Trophoblast cell (in vitro differentiated cells and primary cell): Measurements from ENCODE around the gene ZNF600.
"Not testable (repeated sequence)": the region's sequence is repeated elsewhere in the genome, so short reads cannot be mapped to it uniquely, and the experiment has no call there.

Experiments
- DNase-seq, 2 donors: peaks; one replicate each; pipeline ENCODE4 v3.0.0-alpha.2; 2016
- H2AFZ ChIP-seq: 2 replicates; pipeline ENCODE4 v1.6.1; 2013; ENCODE audit warnings: low read length, moderate library complexity, mild to moderate bottlenecking; ENCODE audit not compliant: insufficient read depth, poor library complexity
- H2AK5ac ChIP-seq: 2 replicates; pipeline ENCODE4 v1.6.1; 2013; ENCODE audit warnings: mild to moderate bottlenecking, low read length
- H2BK120ac ChIP-seq: 2 replicates; pipeline ENCODE4 v1.6.1; 2013; ENCODE audit warnings: low read length, mild to moderate bottlenecking, moderate library complexity; ENCODE audit not compliant: insufficient read depth, poor library complexity
- H2BK12ac ChIP-seq: 2 replicates; pipeline ENCODE4 v1.6.1; 2013; ENCODE audit warnings: mild to moderate bottlenecking, low read length, moderate library complexity
- H2BK5ac ChIP-seq: 2 replicates; pipeline ENCODE4 v1.6.1; 2013; ENCODE audit warnings: low read length, low read depth, moderate library complexity, mild to moderate bottlenecking; ENCODE audit not compliant: poor library complexity
- H3K14ac ChIP-seq: 2 replicates; pipeline ENCODE4 v1.6.1; 2013; ENCODE audit warnings: mild to moderate bottlenecking, low read length
- H3K18ac ChIP-seq: 2 replicates; pipeline ENCODE4 v1.6.1; 2013; ENCODE audit warnings: mild to moderate bottlenecking, low read length
- H3K23ac ChIP-seq: 2 replicates; pipeline ENCODE4 v1.6.1; 2013; ENCODE audit warnings: low read length
- H3K27ac ChIP-seq: 2 replicates; pipeline ENCODE4 v1.5.1; 2013; ENCODE audit warnings: low read depth, mild to moderate bottlenecking, inconsistent platforms, low read length, moderate library complexity
- H3K27me3 ChIP-seq: 2 replicates; pipeline ENCODE4 v1.6.1; 2013; ENCODE audit warnings: inconsistent platforms, mild to moderate bottlenecking, low read length, moderate library complexity; ENCODE audit not compliant: insufficient read depth
- H3K36me3 ChIP-seq, 2 experiments: 1 replicate in 1 of 2; 2 replicates in 1 of 2; pipeline ENCODE4 v1.6.1; 2013; ENCODE audit warnings: low read length in 2 of 2, mild to moderate bottlenecking in 2 of 2, moderate library complexity in 1 of 2; ENCODE audit not compliant: insufficient read depth in 2 of 2, control insufficient read depth in 1 of 2
- H3K4ac ChIP-seq: 2 replicates; pipeline ENCODE4 v1.6.1; 2013; ENCODE audit warnings: low read depth, mild to moderate bottlenecking, low read length, moderate library complexity
- H3K4me1 ChIP-seq, 2 experiments: 1 replicate in 1 of 2; 2 replicates in 1 of 2; pipeline ENCODE4 v1.6.1; 2013; ENCODE audit warnings: low read length in 2 of 2, mild to moderate bottlenecking in 2 of 2, moderate library complexity in 1 of 2; ENCODE audit not compliant: insufficient read depth in 2 of 2, control insufficient read depth in 1 of 2
- H3K4me2 ChIP-seq: 2 replicates; pipeline ENCODE4 v1.6.1; 2013; ENCODE audit warnings: inconsistent platforms, mild to moderate bottlenecking, low read length, moderate library complexity
- H3K4me3 ChIP-seq: 2 replicates; pipeline ENCODE4 v1.5.1; 2013; ENCODE audit warnings: mild to moderate bottlenecking, low read depth, low read length, inconsistent platforms
- H3K79me1 ChIP-seq: one replicate; pipeline ENCODE4 v1.6.1; 2013; ENCODE audit warnings: low read length
- H3K79me2 ChIP-seq: 2 replicates; pipeline ENCODE4 v1.6.1; 2013; ENCODE audit warnings: low read length, mild to moderate bottlenecking; ENCODE audit not compliant: control insufficient read depth, insufficient read depth, poor library complexity
- H3K9ac ChIP-seq: 2 replicates; pipeline ENCODE4 v1.6.1; 2013; ENCODE audit warnings: mild to moderate bottlenecking, low read length
- H3K9me3 ChIP-seq: 2 replicates; pipeline ENCODE4 v1.6.1; 2013; ENCODE audit warnings: low read depth, mild to moderate bottlenecking, control low read depth, inconsistent platforms, low read length; ENCODE audit not compliant: insufficient read depth
- H4K12ac ChIP-seq: 2 replicates; pipeline ENCODE4 v1.6.1; 2013; ENCODE audit warnings: low read depth, mild to moderate bottlenecking, low read length, moderate library complexity
- H4K8ac ChIP-seq: 2 replicates; pipeline ENCODE4 v1.6.1; 2013; ENCODE audit warnings: low read depth, mild to moderate bottlenecking, low read length, moderate library complexity
- H4K91ac ChIP-seq: one replicate; pipeline ENCODE4 v1.6.1; 2013; ENCODE audit warnings: low read depth, mild to moderate bottlenecking, low read length, moderate library complexity
- WGBS: extraction: QIAGEN DNeasy Blood & Tissue Kit; methylation state at CpG from one replicate; pipeline ENCODE4 v1.1.7; 2013; ENCODE audit warnings: missing lambda C conversion rate; ENCODE audit not compliant: insufficient read length, insufficient coverage; ENCODE audit errors: extremely low coverage; 5-methylcytosine and 5-hydroxymethylcytosine counted together

ZNF600 gene

GRCh38 chr19:52720541-52720940, 66.0 kb downstream of the ZNF600 start:
- Histone ChIP-seq H3K9me3 (peaks cover 16% of the 10 kb centered on the region), H3K4me1 (peaks cover 21 to 35% of the 10 kb centered on the region in 2 experiments), H3K36me3 (peaks cover 36 to 40% of the 10 kb centered on the region in 2 experiments), H3K79me1 (peaks cover 24% of the 10 kb centered on the region)
- H2BK12ac ChIP-seq, H2AK5ac ChIP-seq, H3K4me3 ChIP-seq, H2BK120ac ChIP-seq, H4K91ac ChIP-seq, H3K27me3 ChIP-seq, DNase-seq, H3K9ac ChIP-seq, H3K4ac ChIP-seq, H2BK5ac ChIP-seq, H3K23ac ChIP-seq, H2AFZ ChIP-seq, H3K79me2 ChIP-seq, H3K27ac ChIP-seq, H3K18ac ChIP-seq, H3K4me2 ChIP-seq, H4K12ac ChIP-seq, H3K14ac ChIP-seq, H4K8ac ChIP-seq: not testable (repeated sequence)
- WGBS = no CpG with 5 or more reads among the region's 21 CpGs

- Histone ChIP-seq H3K4me3 (no peak overlapping the region), H3K9ac (no peak overlapping the region), H3K14ac (peak overlapping the region; percentile 60), H3K4me1 (peaks cover 13 to 18% of the 10 kb centered on the region in 2 experiments), H3K79me1 (peaks cover 9% of the 10 kb centered on the region), H2BK120ac (peak overlapping the region; percentile 10), H3K9me3 (peaks cover 14% of the 10 kb centered on the region), H4K91ac (peak overlapping the region; percentile 84), H4K12ac (no peak overlapping the region), H4K8ac (no peak overlapping the region), H3K27ac (peak overlapping the region; percentile 60), H3K36me3 (peaks cover 54 to 59% of the 10 kb centered on the region in 2 experiments), H2BK5ac (peak overlapping the region; percentile 92), H2BK12ac (peak overlapping the region; percentile 52), H2AK5ac (no peak overlapping the region), H3K4ac (no peak overlapping the region), H3K27me3 (no peaks in the 10 kb centered on the region), H3K18ac (no peak overlapping the region), H3K23ac (no peak overlapping the region), H3K79me2 (peaks cover 3% of the 10 kb centered on the region), H2AFZ (no peak overlapping the region), H3K4me2 (no peak overlapping the region)
- WGBS = no CpG with 5 or more reads among the region's 1 CpG
- DNase-seq = no peak
Measured at GRCh38 chr19:52716522-52716921, 70.1 kb downstream of the ZNF600 start.

GRCh38 chr19:52715902-52716301, 70.7 kb downstream of the ZNF600 start:
- not testable (repeated sequence) for H4K91ac ChIP-seq, DNase-seq, H3K14ac ChIP-seq, H2AK5ac ChIP-seq, H2BK12ac ChIP-seq, H3K9ac ChIP-seq, H4K8ac ChIP-seq, H3K4me2 ChIP-seq, H2BK5ac ChIP-seq, H2AFZ ChIP-seq, H4K12ac ChIP-seq, H3K4ac ChIP-seq, H3K9me3 ChIP-seq, H3K4me3 ChIP-seq, H3K79me2 ChIP-seq, H3K23ac ChIP-seq, H3K27me3 ChIP-seq, H3K18ac ChIP-seq, H3K79me1 ChIP-seq, H2BK120ac ChIP-seq
- H3K4me1 ChIP-seq = peaks cover 15 to 18% of the 10 kb centered on the region in 2 experiments
- H3K36me3 ChIP-seq = peaks cover 54 to 58% of the 10 kb centered on the region in 2 experiments
- peak overlapping the region; percentile 60 for H3K27ac ChIP-seq
- no CpG with 5 or more reads among the region's 4 CpGs for WGBS

- not testable (repeated sequence) for H3K9ac ChIP-seq, H2AFZ ChIP-seq, H4K12ac ChIP-seq, H3K4me3 ChIP-seq, DNase-seq, H3K4ac ChIP-seq, H3K4me2 ChIP-seq, H3K9me3 ChIP-seq, H3K79me1 ChIP-seq, H3K23ac ChIP-seq, H2AK5ac ChIP-seq, H3K79me2 ChIP-seq, H3K27me3 ChIP-seq
- peak overlapping the region; percentile 73 for H3K14ac ChIP-seq
- H3K18ac ChIP-seq = peak overlapping the region; percentile 68
- peak overlapping the region; percentile 42 for H2BK5ac ChIP-seq
- peaks cover 15 to 18% of the 10 kb centered on the region in 2 experiments for H3K4me1 ChIP-seq
- no CpG with 5 or more reads among the region's 5 CpGs for WGBS
- H4K8ac ChIP-seq = peak overlapping the region; percentile 9
- peak overlapping the region; percentile 18 for H2BK12ac ChIP-seq
- peak overlapping the region; percentile 38 for H2BK120ac ChIP-seq
- peak overlapping the region; percentile 74 for H4K91ac ChIP-seq
- peak overlapping the region; percentile 60 for H3K27ac ChIP-seq
- H3K36me3 ChIP-seq = peaks cover 53 to 54% of the 10 kb centered on the region in 2 experiments
Measured at GRCh38 chr19:52715330-52715729, 71.3 kb downstream of the ZNF600 start.
